SU-DHL-6 (cell line): Measurements from ENCODE around the gene DMBX1.

Source experiments
- H2AFZ ChIP-seq: fragments of 200-600 bp; sonication (generic); 2 replicates; pipeline ENCODE4 v1.6.1; 2014; ENCODE audit warnings: low read depth, mild to moderate bottlenecking, moderate library complexity, mixed read lengths, antibody characterized with exemption, low read length; ENCODE audit not compliant: severe bottlenecking
- H3F3A ChIP-seq: fragments of 200-600 bp; shearing (Covaris generic); 2 replicates; pipeline ENCODE4 v1.6.0; 2016; ENCODE audit warnings: antibody characterized with exemption, mild to moderate bottlenecking; ENCODE audit not compliant: insufficient read depth
- H3K27ac ChIP-seq: fragments of 200-600 bp; sonication (generic); 2 replicates; pipeline ENCODE4 v1.5.1; 2016; ENCODE audit warnings: low read depth, mild to moderate bottlenecking, low read length, moderate library complexity, mixed read lengths
- H3K27me3 ChIP-seq: fragments of 200-600 bp; sonication (generic), shearing (Covaris generic); 2 replicates; pipeline ENCODE4 v1.6.0; 2014; ENCODE audit warnings: mild to moderate bottlenecking, low read length
- H3K36me3 ChIP-seq: fragments of 200-600 bp; sonication (generic); 2 replicates; pipeline ENCODE4 v1.6.1; 2014; ENCODE audit warnings: mild to moderate bottlenecking, low read length, mixed read lengths
- H3K4me2 ChIP-seq: fragments of 300-600, 200-600 bp; shearing (Covaris generic), sonication (generic); 2 replicates; pipeline ENCODE4 v1.6.0; 2014; ENCODE audit warnings: low read length, low read depth, mild to moderate bottlenecking; ENCODE audit not compliant: poor library complexity, severe bottlenecking
- H3K4me3 ChIP-seq: fragments of 200-600 bp; sonication (generic); 2 replicates; pipeline ENCODE4 v1.5.1; 2014; ENCODE audit warnings: antibody characterized with exemption, low read length, mild to moderate bottlenecking, mixed read lengths; ENCODE audit not compliant: insufficient read depth, poor library complexity, severe bottlenecking
- H3K79me2 ChIP-seq: fragments of 200-600 bp; sonication (generic); 2 replicates; pipeline ENCODE4 v1.6.1; 2014; ENCODE audit warnings: mild to moderate bottlenecking, low read length, moderate library complexity; ENCODE audit not compliant: insufficient read depth
- H3K9ac ChIP-seq: fragments of 200-600 bp; sonication (generic); 2 replicates; pipeline ENCODE4 v1.7.0; 2014; ENCODE audit warnings: mild to moderate bottlenecking, low read length
- H3K9me2 ChIP-seq: fragments of 200-600 bp; sonication (generic); replicated peaks from 2 replicates; pipeline ENCODE4 v1.6.1; 2014; ENCODE audit warnings: low read length; ENCODE audit not compliant: insufficient read depth
- H3K9me3 ChIP-seq: fragments of 200-600 bp; sonication (generic); 2 replicates; pipeline ENCODE4 v1.6.1; 2014; ENCODE audit warnings: low read length, mixed read lengths; ENCODE audit not compliant: insufficient read depth
- H4K20me1 ChIP-seq: fragments of 200-600 bp; sonication (generic); 2 replicates; pipeline ENCODE4 v1.6.1; 2014; ENCODE audit warnings: low read depth, mild to moderate bottlenecking, antibody characterized with exemption, low read length, moderate library complexity, mixed read lengths
- CTCF ChIP-seq: fragments of 200-600 bp; sonication (generic); IDR thresholded peaks from one replicate; pipeline ENCODE4 v1.5.1; 2017; ENCODE audit warnings: antibody characterized with exemption, mild to moderate bottlenecking, low read length, moderate library complexity; ENCODE audit not compliant: insufficient read depth, poor library complexity, severe bottlenecking
- EZH2phosphoT487 ChIP-seq: fragments of 200-600 bp; sonication (generic), shearing (Covaris generic); conservative IDR thresholded peaks from 2 replicates; pipeline ENCODE4 v1.6.1; 2018; ENCODE audit warnings: mild to moderate bottlenecking, antibody characterized with exemption, low read length, moderate library complexity, mixed read lengths

Gene DMBX1

GRCh38 chr1:46524843-46525242, 35.2 kb downstream of the DMBX1 start:
- no peak overlapping the region for H3K27ac ChIP-seq
- H3K79me2 ChIP-seq, result no peaks in the 10 kb centered on the region
- H4K20me1 ChIP-seq, result no peaks in the 10 kb centered on the region
- H2AFZ ChIP-seq, result no peak overlapping the region
- no peak overlapping the region for H3K4me3 ChIP-seq
- H3K27me3 ChIP-seq, result no peaks in the 10 kb centered on the region
- H3K4me2 ChIP-seq, result no peak overlapping the region
- no peaks in the 10 kb centered on the region for H3K9me2 ChIP-seq
- no peak overlapping the region for H3K9ac ChIP-seq
- H3K36me3 ChIP-seq, result no peaks in the 10 kb centered on the region
- H3F3A ChIP-seq, result no peaks in the 10 kb centered on the region
- H3K9me3 ChIP-seq, result no peaks in the 10 kb centered on the region
- TF ChIP-seq CTCF (no peak), EZH2phosphoT487 (no peak)

- Histone ChIP-seq H3K27ac (no peak overlapping the region), H3K9me2 (no peaks in the 10 kb centered on the region), H2AFZ (no peak overlapping the region), H3K4me2 (no peak overlapping the region), H3K9ac (no peak overlapping the region), H3K27me3 (no peaks in the 10 kb centered on the region), H3K36me3 (no peaks in the 10 kb centered on the region), H3K4me3 (no peak overlapping the region), H4K20me1 (no peaks in the 10 kb centered on the region), H3K79me2 (no peaks in the 10 kb centered on the region), H3F3A (no peaks in the 10 kb centered on the region), H3K9me3 (no peaks in the 10 kb centered on the region)
- TF ChIP-seq CTCF, result no peak
- TF ChIP-seq EZH2phosphoT487, result no peak
These were observed 35.8 kb downstream of the DMBX1 start for GRCh38 chr1:46525253-46525983.

- Histone ChIP-seq H3K36me3 (no peaks in the 10 kb centered on the region), H3K4me3 (no peak overlapping the region), H3K9ac (no peak overlapping the region), H3K9me2 (no peaks in the 10 kb centered on the region), H3F3A (no peaks in the 10 kb centered on the region), H2AFZ (no peak overlapping the region), H3K27ac (no peak overlapping the region), H4K20me1 (no peaks in the 10 kb centered on the region), H3K27me3 (no peaks in the 10 kb centered on the region), H3K79me2 (no peaks in the 10 kb centered on the region), H3K4me2 (no peak overlapping the region), H3K9me3 (no peaks in the 10 kb centered on the region)
- TF ChIP-seq CTCF (no peak), EZH2phosphoT487 (no peak)
These were observed 36.5 kb downstream of the DMBX1 start for GRCh38 chr1:46526013-46526690.
